ENCODE data around the gene PFDN6. TPM values are rescaled to one million over a fixed set of nuclear protein-coding genes. Genes with fewer than 3 reads are reported as not detected.

The PFDN6 gene
- total RNA-seq, 6 experiments from 2014 or later: 52.1 to 73.7 (median 69.7) TPM

- DNase-seq: no peak
- TF ChIP-seq, protein P1, sequence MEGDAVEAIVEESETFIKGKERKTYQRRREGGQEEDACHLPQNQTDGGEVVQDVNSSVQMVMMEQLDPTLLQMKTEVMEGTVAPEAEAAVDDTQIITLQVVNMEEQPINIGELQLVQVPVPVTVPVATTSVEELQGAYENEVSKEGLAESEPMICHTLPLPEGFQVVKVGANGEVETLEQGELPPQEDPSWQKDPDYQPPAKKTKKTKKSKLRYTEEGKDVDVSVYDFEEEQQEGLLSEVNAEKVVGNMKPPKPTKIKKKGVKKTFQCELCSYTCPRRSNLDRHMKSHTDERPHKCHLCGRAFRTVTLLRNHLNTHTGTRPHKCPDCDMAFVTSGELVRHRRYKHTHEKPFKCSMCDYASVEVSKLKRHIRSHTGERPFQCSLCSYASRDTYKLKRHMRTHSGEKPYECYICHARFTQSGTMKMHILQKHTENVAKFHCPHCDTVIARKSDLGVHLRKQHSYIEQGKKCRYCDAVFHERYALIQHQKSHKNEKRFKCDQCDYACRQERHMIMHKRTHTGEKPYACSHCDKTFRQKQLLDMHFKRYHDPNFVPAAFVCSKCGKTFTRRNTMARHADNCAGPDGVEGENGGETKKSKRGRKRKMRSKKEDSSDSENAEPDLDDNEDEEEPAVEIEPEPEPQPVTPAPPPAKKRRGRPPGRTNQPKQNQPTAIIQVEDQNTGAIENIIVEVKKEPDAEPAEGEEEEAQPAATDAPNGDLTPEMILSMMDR (IDR thresholded peaks at IDR 0.05): no peak
- no peak overlapping the region for H3K27ac Mint-ChIP-seq
Observed at GRCh38 chr6:33339193-33339592, 49.8 kb downstream of the PFDN6 start.

More at GRCh38 chr6:33339193-33339592, 49.8 kb downstream of the PFDN6 start:
- Mint-ChIP-seq H3K9me3 (no peaks in the 10 kb centered on the region), H3K4me3 (no peak overlapping the region), H3K27me3 (ENCODE audit: insufficient read depth) (peaks cover 38% of the 10 kb centered on the region), H3K36me3 (ENCODE audit: low read depth) (no peaks in the 10 kb centered on the region), H3K4me1 (ENCODE audit: low read depth) (no peaks in the 10 kb centered on the region)

Small RNA genes within 50 kb of the gene (microRNA-seq; reads per million reads assigned to microRNA genes)
- not detected for gene MIR6834
- gene MIR6873: not detected

Other genes starting within 250 kb of the PFDN6 start
- 1 to 10 TPM in 5 of 6 experiments, under 1 TPM in 1; 0.94 to 3.8 (median 1.9) TPM for gene HLA-DPA1, start 216.0 kb upstream of the PFDN6 start, total RNA-seq (2021; fragmentation: NEBNext Ultra II Directional; extraction: Animal tissue kit (Norgen Biotek cat#: 25700))
- gene HLA-DPB1, start 213.6 kb upstream of the PFDN6 start, total RNA-seq (2021; fragmentation: NEBNext Ultra II Directional; extraction: Animal tissue kit (Norgen Biotek cat#: 25700)): 1 to 10 TPM; 1.6 to 4.8 (median 1.9) TPM
- under 1 TPM; 0.15 to 0.69 (median 0.38) TPM for gene COL11A2, start 97.1 kb upstream of the PFDN6 start, total RNA-seq (2021; fragmentation: NEBNext Ultra II Directional; extraction: Animal tissue kit (Norgen Biotek cat#: 25700))
- 10 to 100 TPM; 37.3 to 41.6 (median 38.3) TPM for gene RXRB, start 88.9 kb upstream of the PFDN6 start, total RNA-seq (2021; fragmentation: NEBNext Ultra II Directional; extraction: Animal tissue kit (Norgen Biotek cat#: 25700))
- gene SLC39A7, start 88.7 kb upstream of the PFDN6 start, total RNA-seq (2021; fragmentation: NEBNext Ultra II Directional; extraction: Animal tissue kit (Norgen Biotek cat#: 25700)): 100 to 1,000 TPM; 215 to 240 (median 225) TPM
- gene HSD17B8, start 84.9 kb upstream of the PFDN6 start, total RNA-seq (2021; fragmentation: NEBNext Ultra II Directional; extraction: Animal tissue kit (Norgen Biotek cat#: 25700)): 1 to 10 TPM in 2 of 6 experiments, under 1 TPM in 4; 0.39 to 1.2 (median 0.73) TPM
- gene RING1, start 81.1 kb upstream of the PFDN6 start, total RNA-seq (2021; fragmentation: NEBNext Ultra II Directional; extraction: Animal tissue kit (Norgen Biotek cat#: 25700)): 10 to 100 TPM; 43.4 to 55.1 (median 52.1) TPM
- 10 to 100 TPM; 35.7 to 51.4 (median 44.4) TPM for gene VPS52, start 17.7 kb upstream of the PFDN6 start, total RNA-seq (2021; fragmentation: NEBNext Ultra II Directional; extraction: Animal tissue kit (Norgen Biotek cat#: 25700))
- 1,000 to 10,000 TPM; 1,449 to 2,347 (median 1,965) TPM for gene RPS18, start 17.5 kb upstream of the PFDN6 start, total RNA-seq (2021; fragmentation: NEBNext Ultra II Directional; extraction: Animal tissue kit (Norgen Biotek cat#: 25700))
- gene B3GALT4, start 12.5 kb upstream of the PFDN6 start, total RNA-seq (2021; fragmentation: NEBNext Ultra II Directional; extraction: Animal tissue kit (Norgen Biotek cat#: 25700)): 1 to 10 TPM in 5 of 6 experiments, under 1 TPM in 1; 0.66 to 3.0 (median 2.7) TPM
- 10 to 100 TPM; 71.0 to 89.9 (median 74.6) TPM for gene WDR46, start 362 bp upstream of the PFDN6 start, total RNA-seq (2021; fragmentation: NEBNext Ultra II Directional; extraction: Animal tissue kit (Norgen Biotek cat#: 25700))
- 10 to 100 TPM; 26.7 to 31.6 (median 27.9) TPM for gene RGL2, start 9.3 kb downstream of the PFDN6 start, total RNA-seq (2021; fragmentation: NEBNext Ultra II Directional; extraction: Animal tissue kit (Norgen Biotek cat#: 25700))
- gene TAPBP, start 24.5 kb downstream of the PFDN6 start, total RNA-seq (2021; fragmentation: NEBNext Ultra II Directional; extraction: Animal tissue kit (Norgen Biotek cat#: 25700)): 100 to 1,000 TPM in 5 of 6 experiments, 10 to 100 TPM in 1; 88.7 to 118 (median 104) TPM
- gene ZBTB22, start 28.1 kb downstream of the PFDN6 start, total RNA-seq (2021; fragmentation: NEBNext Ultra II Directional; extraction: Animal tissue kit (Norgen Biotek cat#: 25700)): 10 to 100 TPM; 15.2 to 19.9 (median 17.0) TPM
- 10 to 100 TPM; 44.9 to 53.2 (median 50.4) TPM for gene DAXX, start 33.4 kb downstream of the PFDN6 start, total RNA-seq (2021; fragmentation: NEBNext Ultra II Directional; extraction: Animal tissue kit (Norgen Biotek cat#: 25700))
- 10 to 100 TPM; 20.6 to 43.5 (median 38.6) TPM for gene KIFC1, start 102.2 kb downstream of the PFDN6 start, total RNA-seq (2021; fragmentation: NEBNext Ultra II Directional; extraction: Animal tissue kit (Norgen Biotek cat#: 25700))
- gene PHF1, start 121.4 kb downstream of the PFDN6 start, total RNA-seq (2021; fragmentation: NEBNext Ultra II Directional; extraction: Animal tissue kit (Norgen Biotek cat#: 25700)): 10 to 100 TPM; 43.2 to 52.8 (median 51.4) TPM
- gene CUTA, start 128.5 kb downstream of the PFDN6 start, total RNA-seq (2021; fragmentation: NEBNext Ultra II Directional; extraction: Animal tissue kit (Norgen Biotek cat#: 25700)): 100 to 1,000 TPM; 464 to 546 (median 536) TPM
- 10 to 100 TPM; 10.5 to 15.0 (median 13.3) TPM for gene SYNGAP1, start 130.5 kb downstream of the PFDN6 start, total RNA-seq (2021; fragmentation: NEBNext Ultra II Directional; extraction: Animal tissue kit (Norgen Biotek cat#: 25700))
- 1 to 10 TPM; 6.4 to 9.2 (median 7.6) TPM for gene ZBTB9, start 165.0 kb downstream of the PFDN6 start, total RNA-seq (2021; fragmentation: NEBNext Ultra II Directional; extraction: Animal tissue kit (Norgen Biotek cat#: 25700))

Measured in HFFc6 (cell line).